HG03354 (cell line): ENCODE results near the gene VWA5B1.
"Not testable (repeated sequence)": the region's sequence is repeated elsewhere in the genome, so short reads cannot be mapped to it uniquely, and the experiment has no call there.

Experiments
- ATAC-seq: cut with Tn5 transposase; IDR thresholded peaks from one replicate; pipeline ENCODE4 v1.9.1; 2021; ENCODE audit warnings: mild to moderate bottlenecking; ENCODE audit not compliant: unreplicated experiment, poor library complexity, severe bottlenecking

The VWA5B1 gene

GRCh38 chr1:20276485-20277159, 14.1 kb upstream of the VWA5B1 start:
- no peak for ATAC-seq

- ATAC-seq = no peak
Measured at GRCh38 chr1:20278692-20279130, 12.0 kb upstream of the VWA5B1 start.

DNA sequence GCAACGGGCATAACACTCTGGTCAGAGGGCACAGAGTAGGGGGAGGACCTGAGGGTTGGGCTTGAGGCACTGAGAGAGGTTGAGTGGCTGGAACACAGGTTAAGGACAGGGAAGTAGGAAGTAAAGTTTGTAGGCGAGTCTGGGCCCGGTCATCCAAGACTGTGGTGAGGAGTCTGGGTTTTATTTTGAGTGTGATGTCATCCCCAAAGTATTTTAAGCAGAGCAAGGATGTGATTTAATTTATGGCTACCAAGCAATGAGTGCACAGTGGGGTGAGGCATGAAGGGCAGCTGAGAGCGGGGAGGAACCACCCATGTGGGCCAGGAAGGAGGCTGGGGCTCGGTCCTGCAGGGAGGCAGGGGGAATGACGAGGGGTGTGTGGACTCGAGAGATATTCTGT, 11.2 kb upstream of the VWA5B1 start:
- ATAC-seq = no peak

DNA sequence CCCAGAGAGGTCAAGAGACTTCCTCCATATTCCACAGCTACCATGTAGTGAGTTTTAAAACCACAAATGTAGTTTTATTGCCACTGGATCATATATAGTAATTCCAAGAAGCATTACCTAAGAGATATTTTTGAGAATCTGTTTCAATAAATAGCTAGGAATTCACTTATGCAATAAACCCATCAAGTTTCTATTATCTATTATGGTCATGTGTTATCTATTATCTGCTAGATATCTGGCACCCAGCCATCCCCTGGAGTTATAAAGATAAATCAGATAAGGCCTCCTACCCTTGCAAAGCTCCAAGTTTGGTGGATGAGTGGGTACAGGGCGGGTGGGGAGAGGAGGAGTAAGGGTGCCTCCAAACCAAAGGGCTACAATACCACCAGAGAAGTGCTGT, 10.3 kb upstream of the VWA5B1 start:
- ATAC-seq = no peak

GRCh38 chr1:20280906-20281305, 9.8 kb upstream of the VWA5B1 start:
- ATAC-seq = no peak

- no peak for ATAC-seq
Measured at GRCh38 chr1:20281801-20282200, 8.9 kb upstream of the VWA5B1 start.

DNA sequence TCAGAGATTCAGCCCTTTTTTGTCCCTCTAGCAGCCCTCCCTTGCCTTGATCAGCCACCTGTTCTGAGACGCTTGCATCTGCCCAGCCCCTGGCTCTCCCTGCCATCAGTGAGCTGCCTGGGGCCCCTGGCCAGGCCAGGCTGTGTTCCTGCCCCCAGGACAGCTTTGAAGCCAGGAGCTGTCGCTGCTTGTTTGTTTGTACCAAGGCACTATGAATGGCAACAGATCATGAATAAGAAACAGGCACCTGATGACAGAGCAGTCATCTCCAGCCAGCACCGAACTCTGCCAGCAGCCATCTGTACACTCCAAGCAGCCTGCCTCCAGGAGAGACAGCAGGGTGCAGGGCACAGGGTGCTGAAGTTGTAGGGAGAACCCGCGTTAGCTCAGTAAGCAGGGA, 8.1 kb upstream of the VWA5B1 start:
- no peak for ATAC-seq

- ATAC-seq = no peak
Measured at GRCh38 chr1:20284046-20284445, 6.6 kb upstream of the VWA5B1 start.

DNA sequence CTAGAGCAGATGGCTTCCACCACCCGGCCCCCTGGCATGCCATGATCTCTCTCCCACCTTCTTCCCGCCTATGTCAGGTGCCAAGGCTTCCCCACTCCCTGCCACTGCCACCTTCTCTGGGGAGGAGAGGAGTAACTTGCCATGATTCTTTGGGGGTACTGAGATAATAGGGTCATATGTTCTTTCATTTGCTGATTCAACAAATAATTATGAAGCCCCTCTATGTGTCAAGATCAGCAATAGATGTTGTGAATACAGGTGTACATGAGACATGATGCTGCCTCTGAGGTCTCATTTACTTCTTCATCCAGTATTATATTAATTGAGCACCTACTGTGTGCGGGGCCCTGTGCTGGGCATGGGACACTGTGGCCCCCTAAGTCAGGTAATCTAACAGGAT, 6.0 kb upstream of the VWA5B1 start:
- ATAC-seq = no peak

DNA sequence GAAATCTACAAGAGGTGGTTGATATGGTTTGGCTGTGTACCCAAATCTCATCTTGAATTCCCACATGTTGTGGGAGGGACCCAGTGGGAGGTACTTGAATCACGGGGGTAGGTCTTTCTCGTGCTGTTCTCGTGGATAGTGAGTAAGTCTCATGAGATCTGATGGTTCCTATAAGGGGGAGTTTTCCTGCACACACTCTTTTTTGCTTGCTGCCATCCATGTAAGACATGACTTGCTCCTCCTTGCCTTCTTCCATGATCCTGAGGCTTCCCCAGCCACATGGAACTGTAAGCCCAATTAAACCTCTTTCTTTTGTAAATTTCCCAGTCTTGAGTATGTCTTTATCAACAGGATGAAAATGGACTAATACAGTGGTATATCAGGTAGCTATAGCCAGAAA, 5.2 kb upstream of the VWA5B1 start:
- no peak for ATAC-seq

- not testable (repeated sequence) for ATAC-seq
Measured at GRCh38 chr1:20287696-20288095, 3.0 kb upstream of the VWA5B1 start.

- ATAC-seq = no peak
Measured at GRCh38 chr1:20291645-20292084, 990 bp downstream of the VWA5B1 start.

DNA sequence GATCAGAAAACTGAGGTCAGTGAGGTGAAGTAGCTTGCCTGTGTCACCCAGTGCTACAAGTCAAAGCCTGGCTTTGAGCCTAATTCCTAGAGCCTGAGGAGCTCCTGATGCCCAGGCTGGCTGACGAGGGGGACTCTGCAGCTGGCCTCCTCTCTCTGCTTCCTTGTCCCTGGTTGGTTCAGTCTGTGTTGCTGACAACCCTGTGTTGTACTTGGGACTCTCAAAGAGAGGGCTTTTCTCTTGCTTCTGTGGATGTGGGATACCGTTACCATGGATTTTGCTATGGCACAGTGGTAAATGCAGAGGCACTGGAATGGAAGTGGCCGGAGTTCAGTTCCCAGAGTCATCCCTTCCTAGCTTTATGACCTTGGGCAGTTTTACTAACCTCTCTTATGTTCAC, 8.0 kb downstream of the VWA5B1 start:
- ATAC-seq = no peak

- no peak for ATAC-seq
Measured at GRCh38 chr1:20301463-20302107, 10.9 kb downstream of the VWA5B1 start.

- no peak for ATAC-seq
Measured at GRCh38 chr1:20302108-20302471, 11.4 kb downstream of the VWA5B1 start.

DNA sequence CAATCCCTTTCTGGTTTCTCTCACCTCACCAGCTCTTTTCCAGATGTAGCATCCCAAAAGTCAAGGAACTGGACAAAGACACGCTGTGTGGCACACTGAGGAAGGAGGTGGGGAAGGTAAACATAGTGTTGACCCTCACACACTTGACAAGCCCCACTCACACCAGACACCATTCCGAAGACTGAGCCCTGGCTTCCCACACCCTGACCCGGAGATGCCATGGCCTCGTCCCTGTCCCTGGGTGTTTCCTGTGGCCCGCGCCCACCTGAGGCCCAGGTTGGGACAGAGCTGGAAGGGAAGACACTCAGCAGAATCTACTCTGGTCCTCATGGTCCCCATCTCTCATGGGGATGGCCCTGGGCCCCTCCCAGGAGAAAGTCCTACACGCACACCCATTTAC, 16.4 kb downstream of the VWA5B1 start:
- ATAC-seq = no peak

- ATAC-seq = no peak
Measured at GRCh38 chr1:20308569-20308968, 17.9 kb downstream of the VWA5B1 start.

DNA sequence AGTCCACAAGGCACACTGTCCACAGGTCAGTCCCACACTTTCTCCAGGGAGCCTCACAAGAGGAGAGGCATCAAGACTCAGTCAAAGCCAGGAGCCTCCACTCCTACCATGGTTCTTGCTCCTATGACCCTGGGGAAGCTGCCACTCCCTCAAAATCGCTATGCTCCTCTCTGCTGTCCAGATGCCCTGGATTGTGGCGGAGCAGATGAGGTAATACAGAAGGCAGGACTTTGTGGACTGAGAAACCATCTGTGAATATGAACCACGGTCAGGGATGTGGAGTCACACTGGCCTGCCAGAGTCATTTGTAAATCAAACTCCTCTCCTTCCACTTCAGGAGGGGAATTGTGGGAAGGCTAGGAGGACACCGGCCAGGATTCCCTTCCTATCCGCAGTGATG, 20.6 kb downstream of the VWA5B1 start:
- ATAC-seq = no peak

DNA sequence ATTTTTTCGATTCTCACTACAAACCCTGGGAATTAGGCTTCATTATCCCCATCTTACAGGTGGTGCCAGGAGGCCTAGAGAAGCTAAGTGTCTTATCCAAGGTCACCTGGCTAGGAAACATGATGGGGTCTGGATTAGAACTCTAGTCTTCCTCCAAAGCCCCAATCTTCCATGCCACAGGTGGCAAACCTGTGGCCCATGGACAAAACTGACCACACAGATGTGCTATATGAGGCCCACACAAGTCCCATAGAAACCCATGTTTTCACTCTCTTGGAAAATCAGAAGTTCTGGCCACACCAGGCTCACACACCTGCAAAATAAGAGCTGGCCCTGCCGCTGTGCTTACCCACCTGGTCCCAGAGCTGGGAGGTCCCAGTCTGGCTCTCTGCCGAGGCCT, 21.6 kb downstream of the VWA5B1 start:
- ATAC-seq = no peak

GRCh38 chr1:20312818-20313217, 22.1 kb downstream of the VWA5B1 start:
- no peak for ATAC-seq

GRCh38 chr1:20317471-20317870, 26.8 kb downstream of the VWA5B1 start:
- ATAC-seq = no peak

DNA sequence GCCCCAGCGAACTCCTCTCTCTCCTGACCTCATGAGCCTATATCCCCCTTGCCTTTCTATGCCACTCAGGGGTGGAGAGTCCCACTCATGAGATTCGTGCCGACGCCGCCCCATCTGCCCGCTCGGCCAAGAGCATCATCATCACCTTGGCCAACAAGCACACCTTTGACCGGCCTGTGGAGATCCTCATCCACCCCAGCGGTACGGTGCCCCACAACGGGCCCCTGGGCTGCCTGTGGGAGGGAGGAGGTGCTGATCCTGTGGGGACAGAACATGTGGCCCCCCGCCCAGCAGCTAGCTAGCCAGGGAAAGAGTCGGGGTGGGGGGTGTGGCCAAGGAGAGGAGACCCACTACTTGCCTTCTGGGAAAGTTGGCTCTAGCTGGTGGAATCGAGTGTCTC, 27.8 kb downstream of the VWA5B1 start:
- no peak for ATAC-seq
